ENCODE data around the gene FCER1G.
"Not testable (repeated sequence)": the region's sequence is repeated elsewhere in the genome, so short reads cannot be mapped to it uniquely, and the experiment has no call there.

Gene FCER1G

DNA sequence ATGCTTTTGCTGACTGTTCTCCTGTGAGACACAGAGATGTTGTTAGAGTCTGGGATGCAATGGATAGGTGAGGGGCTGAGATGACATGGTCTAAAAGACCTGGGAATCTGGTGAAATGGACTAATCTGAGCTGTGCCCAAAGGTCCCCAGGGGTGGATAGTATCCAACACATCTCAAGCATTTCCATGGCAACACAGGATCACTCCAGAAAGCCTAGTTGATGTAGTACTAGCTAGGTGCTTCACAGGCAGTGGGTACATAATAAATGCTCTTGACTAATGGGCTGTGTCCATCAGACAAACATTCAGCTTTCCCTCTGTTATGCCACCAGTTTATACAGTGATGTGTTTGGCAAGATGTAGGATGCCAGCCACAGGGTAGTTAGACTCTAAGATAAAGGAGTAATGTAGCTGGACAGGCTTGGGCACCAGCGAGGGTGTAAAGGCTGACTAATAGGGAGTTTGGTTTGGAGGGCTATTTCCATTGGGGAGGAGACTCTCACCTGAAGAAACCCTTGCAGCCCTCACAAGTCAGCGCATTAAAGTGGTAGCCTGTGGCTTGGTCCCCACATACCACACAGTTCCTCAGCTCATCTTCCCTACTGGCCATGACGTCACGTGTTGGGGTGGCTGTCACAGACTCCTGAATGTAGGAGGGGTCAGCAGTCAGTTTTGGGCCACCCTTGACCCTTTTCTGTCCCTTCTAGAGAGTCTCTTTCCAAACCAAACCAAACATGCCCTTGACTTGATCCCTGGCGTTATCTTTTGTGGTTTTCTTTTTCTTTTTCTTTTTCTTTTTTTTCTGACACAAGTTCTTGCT lies 21.1 kb downstream of the FCER1G start:
- peak; percentile 15 for DNase-seq

DNA sequence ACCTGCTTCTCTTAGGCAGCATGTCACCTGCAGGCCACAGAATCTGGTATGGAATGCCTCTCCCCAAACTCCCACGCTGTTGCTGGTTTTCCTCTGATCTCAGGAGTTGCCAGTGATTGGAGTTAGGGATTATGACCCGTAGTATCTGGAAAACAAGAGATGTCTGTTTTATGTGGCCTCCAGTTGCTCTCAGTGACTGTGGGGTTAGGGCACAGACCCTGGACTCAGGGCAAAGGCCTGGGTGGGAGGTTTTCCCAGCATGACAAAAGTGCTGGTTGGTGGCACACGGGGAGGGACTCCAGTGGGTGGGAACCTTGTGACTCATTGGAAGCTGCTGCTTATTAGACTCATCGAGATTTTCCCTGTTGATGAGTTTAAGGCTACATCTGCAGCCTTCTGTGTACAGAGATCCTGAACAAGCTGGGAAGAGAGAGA lies 23.0 kb downstream of the FCER1G start, which contains the start of gene NR1I3:
NR1I3 (minus strand) TSS at position 165 of the 435 bp plus-strand sequence. CDS start 1,638 bp downstream, outside the sequence.
- no peak for DNase-seq

DNA sequence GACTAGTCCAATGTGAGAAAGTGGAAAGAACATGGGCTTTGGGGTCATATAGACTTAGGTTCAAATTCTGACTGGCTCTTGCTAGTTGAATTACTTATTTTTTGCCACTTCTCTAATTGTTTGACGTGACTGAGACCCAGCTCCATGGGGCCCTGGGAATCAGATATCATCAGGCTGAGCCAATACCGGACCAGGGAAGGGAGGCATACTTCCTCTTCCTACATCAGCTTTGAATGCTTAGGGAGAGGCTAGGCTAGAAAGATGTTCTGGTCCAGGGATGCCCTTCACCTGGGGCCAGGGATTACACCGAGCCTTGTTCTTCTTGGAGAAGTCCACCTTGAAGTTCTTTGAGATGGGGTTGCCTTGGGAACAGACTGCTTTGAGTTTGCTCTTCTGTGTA lies 26.6 kb downstream of the FCER1G start:
- no peak for DNase-seq

DNA sequence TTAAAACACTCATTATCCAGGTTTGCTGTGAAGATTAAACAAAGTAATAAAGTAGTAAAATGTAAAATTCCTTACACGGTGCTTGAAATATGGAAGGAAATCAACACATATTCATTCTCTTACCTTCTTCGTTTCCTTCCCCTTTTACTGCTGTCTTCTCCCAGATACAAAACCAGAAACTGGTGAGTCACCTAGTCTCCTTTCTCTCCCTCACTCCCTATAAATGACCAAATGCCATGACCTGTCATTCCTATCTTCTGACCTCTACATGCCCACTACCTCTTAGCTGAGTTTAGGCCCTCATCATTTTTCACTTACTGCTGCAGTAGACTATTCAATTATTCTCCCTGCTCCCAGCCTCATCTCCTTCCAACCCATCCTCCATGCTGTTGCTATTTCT lies 27.2 kb downstream of the FCER1G start:
- DNase-seq: no peak

DNA sequence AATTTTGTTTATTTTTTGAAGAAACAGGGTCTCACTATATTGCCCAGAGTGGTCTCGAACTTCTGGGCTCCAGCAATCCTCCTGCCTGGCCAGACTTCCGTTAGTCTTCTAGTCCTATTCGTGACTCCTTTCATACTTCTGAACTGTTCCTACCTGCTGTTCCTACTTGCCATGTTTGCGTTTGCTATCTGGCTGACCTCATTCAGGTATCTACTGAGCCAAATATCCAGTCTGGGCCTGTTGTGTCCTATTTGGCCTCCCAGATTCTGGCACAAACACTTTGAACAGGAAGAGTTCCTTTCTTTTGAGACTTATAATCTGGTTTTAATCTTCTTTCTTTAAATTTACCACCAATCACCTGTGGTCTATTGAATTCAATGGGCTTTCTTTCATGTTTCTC lies 29.8 kb downstream of the FCER1G start:
- DNase-seq: no peak

DNA sequence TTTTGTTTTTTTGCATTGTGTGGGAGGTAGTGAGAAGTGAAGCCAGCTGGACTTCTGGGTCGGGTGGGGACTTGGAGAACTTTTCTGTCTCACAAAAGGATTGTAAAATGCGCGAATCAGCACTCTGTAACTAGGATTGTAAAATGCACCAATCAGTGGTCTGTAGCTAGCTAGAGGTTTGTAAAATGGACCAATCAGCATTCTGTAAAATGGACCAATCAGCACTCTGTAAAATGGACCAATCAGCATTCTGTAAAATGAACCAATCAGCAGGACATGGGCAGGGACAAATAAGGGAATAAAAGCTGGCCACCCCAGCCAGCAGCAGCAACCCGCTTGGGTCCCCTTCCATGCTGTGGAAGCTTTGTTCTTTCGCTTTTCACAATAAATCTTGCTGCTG lies 35.0 kb downstream of the FCER1G start:
- DNase-seq: not testable (repeated sequence)

DNA sequence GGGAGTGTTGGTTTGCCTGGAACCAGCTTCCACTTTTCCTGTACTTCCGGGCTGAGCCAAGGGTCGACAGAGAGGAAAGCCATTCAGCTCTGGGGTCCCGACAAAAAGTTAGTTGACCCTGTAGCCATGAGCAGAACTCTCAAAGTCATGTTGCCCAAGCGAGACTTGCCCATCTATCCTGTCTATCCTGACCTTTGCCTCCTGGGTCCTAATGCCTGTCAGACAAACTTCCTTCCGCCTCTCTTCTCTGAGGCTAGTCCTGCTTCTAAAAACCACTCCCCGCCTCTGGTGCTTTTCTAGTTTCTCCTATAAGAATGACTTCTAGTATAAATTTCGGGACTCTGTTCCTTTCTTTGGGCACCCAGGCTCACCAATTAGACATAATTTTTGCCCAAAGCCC lies 35.7 kb downstream of the FCER1G start:
- no peak for DNase-seq

DNA sequence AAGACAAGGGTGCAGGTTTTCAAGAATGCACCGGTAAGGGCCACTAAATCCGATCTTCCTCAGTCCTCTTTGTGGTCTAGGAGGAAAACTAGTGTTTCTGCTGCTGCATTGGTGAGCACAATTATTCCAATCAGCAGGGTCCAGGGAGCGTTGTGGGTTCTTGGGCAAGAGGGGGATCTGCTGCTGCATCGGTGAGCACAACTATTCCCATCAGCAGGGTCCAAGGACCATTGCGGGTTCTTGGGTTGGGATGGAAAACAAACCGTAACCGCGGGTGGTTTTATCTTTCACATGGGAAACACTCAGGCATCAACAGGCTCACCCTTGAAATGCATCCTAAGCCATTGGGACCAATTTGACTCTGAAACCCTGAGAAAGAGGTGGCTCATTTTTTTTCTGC lies 36.5 kb downstream of the FCER1G start:
- no peak for DNase-seq

DNA sequence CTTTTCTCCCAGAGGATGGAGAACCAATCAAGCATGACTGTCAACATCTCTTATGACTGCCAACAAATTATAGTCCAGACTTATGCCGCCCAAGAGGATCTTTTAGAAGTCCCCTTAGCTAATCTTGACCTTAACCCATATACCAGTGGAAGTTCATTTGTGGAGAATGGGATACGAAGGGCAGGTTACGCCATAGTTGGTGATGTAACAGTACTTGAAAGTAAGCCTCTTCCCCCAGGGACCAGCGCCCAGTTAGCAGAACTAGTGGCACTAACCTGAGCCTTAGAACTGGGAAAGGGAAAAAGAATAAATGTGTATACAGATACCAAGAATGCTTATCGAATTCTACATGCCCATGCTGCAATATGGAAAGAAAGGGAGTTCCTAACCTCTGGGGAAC lies 40.2 kb downstream of the FCER1G start:
- peak; percentile 35 for DNase-seq

DNA sequence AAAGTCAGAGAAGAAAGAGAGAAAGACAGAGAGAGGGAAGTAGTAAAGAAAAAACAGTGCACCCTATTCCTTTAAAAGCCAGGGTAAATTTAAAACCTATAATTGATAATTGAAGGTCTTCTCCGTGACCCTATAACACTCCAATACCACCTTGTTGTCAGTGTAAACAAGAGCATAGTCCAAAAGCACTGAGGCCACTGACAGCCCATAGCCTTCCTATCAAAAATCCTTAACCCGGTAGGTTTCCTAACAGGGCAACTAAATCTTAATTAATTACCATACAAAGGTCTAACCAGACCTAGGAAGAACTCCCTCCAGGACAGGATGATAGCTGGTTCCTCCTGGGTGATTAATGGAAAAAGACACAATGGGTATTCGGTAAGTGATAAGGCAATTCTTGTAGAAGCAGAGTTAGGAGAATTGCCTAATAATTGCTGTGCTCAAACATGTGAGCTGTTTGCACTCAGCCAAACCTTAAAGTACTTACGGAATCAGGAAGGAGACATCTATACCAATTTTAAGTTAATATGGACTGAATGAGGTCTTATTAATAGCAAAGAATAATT lies 40.9 kb downstream of the FCER1G start:
- DNase-seq: not testable (repeated sequence)

DNA sequence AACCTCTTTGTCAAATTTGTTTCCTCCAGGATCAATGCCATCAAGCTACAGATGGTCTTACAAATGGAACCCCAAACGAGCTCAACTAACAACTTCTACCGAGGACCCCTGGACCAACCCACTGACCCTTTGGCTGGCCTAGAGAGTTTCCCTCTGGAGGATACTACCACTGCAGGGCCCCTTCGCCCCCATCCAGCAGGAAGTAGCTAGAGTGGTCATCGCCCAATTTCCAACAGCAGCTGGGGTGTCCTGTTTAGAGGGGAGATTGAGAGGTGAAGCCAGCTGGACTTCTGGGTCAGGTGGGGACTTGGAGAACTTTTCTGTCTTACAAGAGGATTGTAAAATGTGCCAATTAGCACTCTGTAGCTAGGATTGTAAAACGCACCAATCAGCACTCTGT lies 42.0 kb downstream of the FCER1G start:
- not testable (repeated sequence) for DNase-seq

DNA sequence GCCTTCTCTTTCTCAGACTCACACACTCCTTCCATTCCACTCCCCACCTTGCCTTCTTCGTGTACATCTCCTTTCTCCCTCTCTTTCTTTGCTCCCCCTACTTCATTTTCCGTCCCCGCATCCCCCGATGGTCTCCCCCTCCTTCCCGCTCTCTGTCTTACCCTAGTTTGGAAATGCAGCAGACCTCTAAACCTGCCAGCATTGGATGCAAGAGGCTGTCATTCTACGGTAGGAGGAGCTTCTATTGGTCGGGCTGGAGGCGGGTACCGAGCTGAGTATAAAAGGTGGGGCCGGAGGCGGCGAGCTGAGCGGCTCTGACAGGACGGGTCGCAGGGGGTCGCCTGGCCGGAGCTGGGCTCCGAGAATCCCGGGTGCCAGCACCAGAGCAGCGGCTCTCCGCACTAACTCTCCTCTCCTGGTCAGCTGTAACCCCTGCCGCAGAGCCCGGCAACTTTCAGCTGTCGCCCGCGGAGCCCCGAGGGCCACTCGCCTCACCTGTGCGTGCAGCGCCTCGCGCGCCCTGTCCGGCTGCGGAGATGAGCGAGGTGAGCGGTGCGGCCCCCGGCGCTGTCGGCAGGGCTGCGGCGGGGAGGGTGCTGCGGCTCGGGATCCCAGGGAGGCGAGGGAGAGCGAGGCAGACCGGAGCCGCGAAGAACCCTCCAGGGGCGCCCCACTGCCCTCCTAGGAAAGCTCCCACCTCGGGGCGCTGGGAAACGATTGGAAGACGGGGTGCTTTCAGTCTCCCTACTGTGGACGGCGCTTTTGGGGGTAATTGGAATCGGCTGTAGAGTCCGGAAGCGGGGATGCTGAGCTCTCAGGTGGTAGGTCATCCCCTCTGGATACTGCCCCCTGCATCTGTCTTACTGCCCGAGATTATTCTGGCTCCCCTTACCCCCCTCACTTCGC lies 43.6 kb downstream of the FCER1G start, which contains the start of gene PCP4L1:
PCP4L1 (plus strand) TSS at position 307 of the 906 bp plus-strand sequence; CDS start at position 537, 230 bp downstream.
- DNase-seq: peak; percentile 36

DNA sequence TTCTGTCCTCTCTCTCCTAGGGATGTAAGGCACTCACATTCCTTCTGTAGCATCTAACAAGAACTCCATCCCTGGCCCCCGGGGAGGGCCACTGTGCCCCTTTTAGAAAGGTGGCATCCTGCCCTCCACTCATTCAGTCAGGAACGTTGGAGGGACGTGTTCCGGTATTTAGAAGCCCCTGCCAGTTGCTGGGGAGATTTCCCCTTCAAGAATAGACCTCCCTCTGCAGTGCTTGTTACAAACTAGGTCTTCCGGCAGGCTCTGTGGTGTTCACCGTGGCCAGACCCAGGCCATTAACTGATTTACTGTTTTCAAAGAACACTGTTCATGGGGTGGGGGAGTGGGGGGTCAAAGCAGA lies 44.2 kb downstream of the FCER1G start:
- DNase-seq: no peak

DNA sequence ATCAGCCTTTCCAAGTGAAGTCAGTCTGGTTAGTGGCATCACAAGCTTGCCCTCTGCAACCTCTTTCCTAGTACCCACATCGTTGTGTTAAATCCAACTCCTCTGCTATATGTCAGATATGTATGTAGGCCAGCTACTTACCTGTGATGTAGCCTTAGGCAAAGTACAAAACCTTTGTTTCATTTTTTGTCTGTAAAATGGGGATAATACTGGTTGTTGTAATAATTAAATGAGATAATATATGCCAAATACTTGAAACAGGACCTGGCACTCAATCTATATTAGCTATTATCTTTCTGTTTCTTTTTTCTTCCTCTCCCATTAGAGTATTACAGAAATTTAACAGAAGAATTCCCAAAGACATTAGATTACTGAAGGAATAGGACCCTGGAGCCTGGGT lies 44.7 kb downstream of the FCER1G start:
- no peak for DNase-seq

DNA sequence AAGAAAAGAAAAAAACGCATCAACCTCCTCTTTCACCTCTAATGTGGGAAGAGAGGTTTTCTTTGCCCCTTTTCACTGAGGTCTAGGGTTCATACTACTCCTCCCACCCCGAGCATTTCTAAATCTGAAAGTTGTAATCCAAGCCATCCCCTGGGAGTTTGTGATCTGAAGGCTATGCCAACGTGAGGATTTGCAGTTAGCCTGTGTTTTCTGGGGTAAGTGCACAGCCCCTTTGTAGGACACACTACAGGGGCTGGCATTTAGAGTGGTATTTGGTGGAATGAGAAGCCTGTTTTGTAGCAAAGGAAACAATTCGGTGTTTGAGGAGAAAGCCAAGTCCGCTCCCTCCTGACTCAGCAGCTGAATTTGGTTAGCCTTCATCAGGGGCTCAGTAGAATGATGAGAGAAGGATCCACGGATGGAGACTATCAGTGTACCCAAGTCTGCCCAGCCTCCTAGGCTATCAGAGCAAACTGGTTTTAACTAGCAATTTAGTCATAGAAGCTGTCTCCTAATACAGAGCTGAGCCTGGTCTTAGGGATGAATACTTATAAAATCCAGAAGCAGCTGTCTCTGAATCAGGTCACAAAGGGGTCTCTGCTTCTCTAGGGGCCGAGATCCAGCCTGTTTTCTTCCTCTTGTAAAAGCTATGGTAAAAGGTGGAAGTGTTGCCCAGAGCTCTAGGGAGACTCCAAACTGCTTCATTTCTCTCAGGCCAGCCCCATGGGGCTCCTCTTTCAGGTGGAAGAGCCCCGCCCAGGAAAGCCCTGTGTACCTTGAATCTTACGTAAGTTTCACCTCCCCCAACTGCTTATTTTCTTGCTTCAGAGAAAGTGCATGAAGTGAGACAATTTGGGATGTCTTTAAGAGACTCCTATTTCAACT lies 45.5 kb downstream of the FCER1G start:
- peak; percentile 64 for DNase-seq

DNA sequence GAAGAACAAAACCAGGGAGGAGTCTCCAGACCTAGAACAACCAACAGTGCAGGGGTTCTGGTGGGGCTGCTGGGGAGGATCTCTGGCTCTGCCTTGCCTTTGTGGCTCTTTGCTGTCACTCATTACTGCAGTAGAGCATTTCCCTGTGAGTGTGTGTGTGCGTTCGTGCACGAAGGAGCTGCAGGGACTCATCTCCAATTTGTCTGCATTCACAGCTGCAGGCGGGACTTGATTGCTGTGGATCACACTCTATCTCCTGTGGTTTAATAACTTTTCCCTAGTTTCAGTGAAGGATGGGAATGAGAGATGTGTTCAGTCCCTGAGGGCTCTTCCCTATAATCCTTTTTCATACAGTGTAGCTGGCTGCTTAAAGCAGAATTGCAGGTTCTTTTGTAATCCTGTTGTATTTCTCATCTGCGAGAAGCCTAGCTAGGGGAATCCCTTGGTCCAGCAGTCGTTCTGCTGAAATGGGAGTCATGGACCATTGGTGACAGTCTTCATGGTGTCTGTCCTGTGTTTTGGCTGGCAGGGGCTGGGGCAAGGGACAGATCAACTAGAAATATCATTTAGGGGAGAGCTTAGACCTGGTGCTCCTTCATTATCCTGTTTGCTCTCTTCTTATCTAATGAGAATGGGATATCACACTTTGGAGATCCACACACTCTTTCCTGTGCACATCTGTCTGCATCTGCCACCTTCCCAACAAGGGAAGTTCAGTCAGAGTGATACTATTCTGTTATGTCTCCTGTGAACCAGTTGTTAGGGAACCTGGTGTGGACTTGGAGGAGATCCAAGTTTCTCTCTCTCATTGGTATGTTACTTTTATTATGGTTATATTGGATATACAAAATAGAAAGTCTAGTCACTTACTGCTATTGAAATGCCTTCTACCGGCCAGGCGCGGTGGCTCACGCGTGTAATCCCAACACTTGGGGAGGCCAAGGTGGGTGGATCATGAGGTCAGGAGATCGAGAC lies 46.5 kb downstream of the FCER1G start:
- DNase-seq: peak; percentile 64

DNA sequence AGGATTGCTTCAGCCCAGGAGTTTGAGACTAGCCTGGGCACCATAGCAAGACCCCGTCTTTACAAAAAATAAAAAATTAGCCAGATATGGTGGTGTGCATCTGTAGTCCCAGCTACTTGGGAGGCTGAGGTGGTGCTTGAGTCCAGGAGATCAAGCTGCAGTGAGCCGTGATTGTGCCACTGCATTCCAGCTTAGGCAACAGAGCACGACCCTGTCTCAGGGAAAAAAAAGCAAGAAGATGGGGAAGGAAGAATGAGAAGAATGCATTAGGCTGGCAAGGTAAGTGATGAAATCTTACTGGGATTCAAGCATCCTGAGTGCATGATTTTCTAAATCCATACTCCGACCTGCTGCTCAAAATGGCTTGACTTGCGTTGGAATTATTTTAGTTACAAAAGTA lies 50.2 kb downstream of the FCER1G start:
- DNase-seq: no peak

DNA sequence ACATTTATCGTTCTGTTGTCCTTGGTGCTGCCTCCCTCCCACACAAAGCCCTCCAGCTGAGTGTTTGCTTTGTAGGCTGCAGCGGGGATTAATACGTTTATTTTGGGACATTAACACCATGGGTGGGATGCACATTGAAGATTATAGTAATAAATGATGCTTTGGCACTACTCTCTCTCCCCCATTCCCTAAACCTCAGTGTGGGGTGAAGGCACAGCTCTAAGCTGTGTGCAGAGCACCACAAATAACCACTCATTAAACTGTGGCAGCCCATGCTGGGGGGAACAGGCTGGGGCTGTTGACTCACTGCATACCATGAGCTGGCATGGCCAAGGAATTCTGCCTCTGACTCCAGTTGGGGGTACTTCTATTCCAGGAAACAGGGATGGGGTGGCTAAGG lies 51.1 kb downstream of the FCER1G start:
- no peak for DNase-seq

DNA sequence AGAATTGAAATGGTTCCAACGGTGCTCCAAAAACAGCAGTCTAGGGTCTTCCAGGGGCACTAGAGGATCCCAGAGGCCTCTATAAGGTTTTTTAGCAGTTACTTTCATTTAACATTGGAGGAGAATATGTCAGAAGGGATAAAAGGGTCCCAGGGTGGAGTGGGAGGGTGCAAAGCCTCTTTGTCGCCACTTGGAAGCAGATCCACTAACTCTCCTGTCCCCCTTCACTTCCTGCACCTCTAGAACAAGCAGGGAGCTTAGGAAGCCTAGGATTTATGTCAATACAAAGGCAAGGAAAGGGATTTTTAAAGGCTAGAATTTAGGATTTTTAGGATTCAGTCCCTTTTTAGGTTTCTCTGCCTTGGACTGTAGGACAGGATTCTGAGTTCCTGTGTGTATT lies 51.7 kb downstream of the FCER1G start:
- DNase-seq: no peak

DNA sequence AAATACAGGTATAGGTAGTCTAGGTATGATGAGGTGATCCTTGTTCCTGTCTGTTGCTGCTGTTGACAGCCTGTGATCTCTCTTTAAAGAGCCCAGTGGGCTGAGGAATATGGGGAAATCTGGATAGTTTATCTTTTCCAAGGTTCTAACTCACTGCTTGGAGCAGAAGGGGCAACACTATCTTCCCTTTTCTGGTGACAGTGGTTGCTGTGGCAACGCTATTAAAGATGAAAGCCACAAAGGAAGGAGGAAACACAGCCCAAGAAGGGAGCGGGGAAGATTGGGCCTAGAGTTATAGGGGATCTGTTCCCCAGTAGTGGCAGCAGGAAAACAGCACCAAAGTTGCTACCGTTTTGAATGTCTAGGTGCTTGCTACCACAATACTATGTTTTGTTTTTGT lies 52.2 kb downstream of the FCER1G start:
- no peak for DNase-seq
